GM19099 (cell line): ENCODE measurements around the gene SDE2.

Experiments used
- POLR2A ChIP-seq: IDR thresholded peaks from 3 replicates; pipeline ENCODE4 v1.6.1; 2011; ENCODE audit warnings: low read depth; ENCODE audit not compliant: insufficient read length; ENCODE audit errors: extremely low read depth

The SDE2 gene

DNA sequence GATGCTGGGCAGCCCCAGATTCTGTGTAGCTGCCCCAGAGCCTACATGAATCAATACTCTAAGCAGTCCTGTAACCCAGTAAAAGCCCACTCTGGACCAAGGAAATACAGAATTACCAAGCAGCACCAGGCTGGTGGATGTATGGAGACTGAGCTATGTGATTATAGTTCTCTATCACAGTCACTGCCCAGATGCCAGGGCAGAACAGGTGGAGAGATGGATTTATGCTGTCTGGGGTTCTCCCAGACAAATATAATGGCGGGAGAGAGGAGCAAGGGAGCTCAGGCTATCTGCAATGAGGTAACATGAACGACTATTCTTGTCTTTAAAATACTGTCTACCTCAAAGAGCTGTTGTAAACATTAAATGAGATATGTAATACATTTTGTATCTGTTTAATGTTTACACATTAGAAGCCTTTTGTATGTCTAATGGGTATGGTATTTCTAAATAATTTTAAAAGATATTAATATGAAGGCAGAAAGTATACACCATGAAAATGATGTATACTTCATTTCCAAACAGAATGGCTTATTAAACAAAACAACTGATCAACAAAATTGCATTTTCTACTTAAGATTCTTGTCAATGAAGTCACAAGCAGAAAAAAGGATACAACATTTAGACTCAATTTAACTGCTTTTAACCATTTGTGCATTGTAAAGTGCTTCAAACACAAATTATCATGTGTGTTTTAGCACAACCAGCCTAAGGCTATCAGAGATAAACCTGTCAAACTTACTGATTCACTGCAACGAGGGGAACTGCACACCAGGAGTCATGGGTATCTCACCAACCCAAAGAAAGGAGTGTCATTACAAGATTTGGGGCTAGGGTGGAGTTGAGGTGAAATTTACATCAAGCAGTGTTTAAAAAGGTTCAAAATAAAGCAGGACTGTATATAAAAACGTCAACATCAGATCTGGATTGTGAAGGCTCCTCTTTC, 3.0 kb downstream of the SDE2 start:
- no peak for TF ChIP-seq POLR2A

- TF ChIP-seq POLR2A, result no peak
These were observed 8.3 kb downstream of the SDE2 start for GRCh38 chr1:225990705-225991464.

- no peak for TF ChIP-seq POLR2A
These were observed 11.4 kb downstream of the SDE2 start for GRCh38 chr1:225987491-225988316.

GRCh38 chr1:225981714-225982113, 17.4 kb downstream of the SDE2 start:
- TF ChIP-seq POLR2A, result no peak

- TF ChIP-seq POLR2A, result no peak
These were observed 18.9 kb downstream of the SDE2 start for GRCh38 chr1:225980005-225980836.

- TF ChIP-seq POLR2A, result no peak
These were observed 19.7 kb downstream of the SDE2 start for GRCh38 chr1:225979421-225979820.

- TF ChIP-seq POLR2A, result no peak
These were observed 21.0 kb downstream of the SDE2 start for GRCh38 chr1:225977937-225978748.

GRCh38 chr1:225974454-225974853, 24.7 kb downstream of the SDE2 start:
- TF ChIP-seq POLR2A, result no peak

DNA sequence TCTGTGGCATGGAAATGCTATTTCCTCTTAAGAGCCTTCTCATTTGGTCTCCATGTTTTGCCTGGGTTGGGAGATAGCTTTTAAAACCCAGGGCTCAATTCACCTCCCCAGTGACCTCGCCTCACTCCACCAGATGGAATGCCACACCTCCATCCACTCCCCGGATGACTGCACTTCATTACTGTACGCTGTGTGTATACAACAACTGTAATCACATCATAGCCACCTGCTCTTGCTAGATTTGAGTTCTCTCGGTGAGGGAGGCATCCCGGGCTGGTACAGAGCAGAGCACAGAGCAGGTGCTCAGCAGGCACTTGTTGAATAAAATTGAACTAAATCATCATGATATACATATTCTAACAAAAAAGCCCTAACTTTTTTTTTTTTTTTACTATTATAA, 26.0 kb downstream of the SDE2 start:
- no peak for TF ChIP-seq POLR2A

DNA sequence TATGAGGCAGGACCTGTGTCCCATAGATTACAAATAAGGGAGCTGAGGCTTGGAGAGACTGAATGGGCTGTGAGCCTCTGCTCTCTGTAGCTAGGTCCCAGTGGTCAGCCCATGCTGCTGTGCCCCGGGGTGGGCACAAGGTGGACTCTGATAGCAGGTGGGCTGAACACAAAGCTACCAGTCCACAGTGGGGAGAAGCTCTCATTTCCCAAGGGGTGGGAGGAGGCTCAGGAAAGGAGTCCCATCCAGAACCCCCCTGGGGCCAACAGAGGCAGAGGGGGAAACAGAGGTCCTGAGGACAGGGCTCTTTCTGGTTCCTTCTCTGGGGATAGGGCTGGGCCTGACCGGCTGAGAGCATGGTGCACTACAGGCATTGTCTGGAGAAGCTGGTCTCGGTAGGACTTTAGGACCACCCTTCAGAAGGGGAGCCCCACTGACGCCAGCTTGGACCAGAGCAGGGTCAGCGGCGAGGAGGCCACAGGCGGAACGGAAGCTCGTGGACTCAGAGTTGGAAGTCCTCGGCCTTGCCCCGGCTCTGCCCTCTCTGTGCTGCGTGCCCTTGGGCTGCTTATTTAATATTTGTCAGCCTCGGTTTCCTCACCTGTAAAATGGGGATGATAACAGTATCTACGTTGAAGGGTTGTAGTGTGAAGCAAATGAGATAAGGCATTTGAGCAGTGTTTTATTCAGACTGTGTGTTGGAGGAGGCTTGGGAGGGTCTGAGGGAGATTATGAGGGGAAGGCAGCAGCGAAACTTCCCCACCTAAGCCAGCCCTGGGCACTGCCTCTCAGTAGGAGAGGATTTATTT, 26.6 kb downstream of the SDE2 start:
- no peak for TF ChIP-seq POLR2A

DNA sequence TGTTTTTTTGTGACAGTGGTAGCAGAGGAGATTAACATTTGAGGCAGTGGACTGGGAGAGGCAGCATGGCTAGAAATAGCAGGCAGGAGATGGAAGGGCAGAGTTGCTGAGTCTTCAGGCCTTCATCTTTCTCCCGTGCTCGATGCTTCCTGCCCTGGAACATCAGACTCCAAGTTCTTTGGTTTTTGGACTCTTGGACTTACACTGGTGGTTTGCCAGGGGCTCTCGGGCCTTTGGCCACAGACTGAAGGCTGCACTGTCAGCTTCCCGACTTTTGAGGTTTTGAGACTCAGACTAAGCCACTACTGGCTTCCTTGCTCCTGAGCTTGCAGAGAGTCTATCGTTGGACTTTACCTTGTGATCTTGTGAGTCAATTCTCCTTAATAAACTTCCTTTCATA, 33.9 kb downstream of the SDE2 start:
- TF ChIP-seq POLR2A, result no peak

GRCh38 chr1:225963735-225964530, 35.2 kb downstream of the SDE2 start:
- no peak for TF ChIP-seq POLR2A
